ENCODE results near the gene JADE1. TPM values are rescaled to one million over a fixed set of nuclear protein-coding genes. Genes with fewer than 3 reads are reported as not detected.

JADE1 gene
- total and polyA plus RNA-seq, 9 of the 15 experiments (the other 6 are each of a cell fraction or from before 2014, with no cell fraction given), result 8.3 to 37.9 (median 24.4) TPM

DNA sequence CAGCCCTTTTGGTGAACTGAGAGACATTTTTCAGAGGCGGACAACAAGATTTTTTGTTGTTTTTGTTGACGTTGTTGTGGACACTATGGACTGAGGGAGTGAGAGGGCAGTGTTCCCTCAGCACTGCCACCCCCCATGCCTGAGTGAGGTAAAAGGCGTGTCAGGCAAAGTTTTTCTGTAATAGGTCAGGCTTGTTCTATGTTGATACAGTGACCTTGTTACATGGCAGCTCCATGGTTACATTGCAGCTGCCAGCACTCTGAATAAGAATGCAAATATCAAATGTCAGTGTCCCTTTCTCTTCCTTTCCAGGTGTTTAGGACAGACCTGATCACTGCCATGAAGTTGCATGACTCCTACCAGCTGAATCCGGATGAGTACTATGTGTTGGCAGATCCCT is 36.6 kb downstream of the JADE1 start:
- TF ChIP-seq SMARCC2 (IDR thresholded peaks at IDR 0.05; ENCODE audit: low read depth), result no peak
- no peak for TF ChIP-seq RNF2 (IDR thresholded peaks at IDR 0.05)
- TF ChIP-seq C11orf30 (IDR thresholded peaks at IDR 0.05; ENCODE audit: low read depth), result no peak
- no peak for TF ChIP-seq YY1 (IDR thresholded peaks at IDR 0.05; ENCODE audit: borderline replicate concordance in 1 of 3, control insufficient read depth in 1 of 3, extremely low read depth in 1 of 3, insufficient read depth in 3 of 3, insufficient read length in 1 of 3, insufficient replicate concordance in 2 of 3, low read depth in 1 of 3, low read length in 2 of 3)
- TF ChIP-seq SRF (CRISPR knock-in tag; IDR thresholded peaks at IDR 0.05), result no peak
- TF ChIP-seq, protein P1, sequence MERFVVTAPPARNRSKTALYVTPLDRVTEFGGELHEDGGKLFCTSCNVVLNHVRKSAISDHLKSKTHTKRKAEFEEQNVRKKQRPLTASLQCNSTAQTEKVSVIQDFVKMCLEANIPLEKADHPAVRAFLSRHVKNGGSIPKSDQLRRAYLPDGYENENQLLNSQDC (CRISPR knock-in tag; IDR thresholded peaks at IDR 0.05), result no peak
- TF ChIP-seq FOXA3 (CRISPR knock-in tag; conservative IDR thresholded peaks at IDR 0.05 in 1 of 2, IDR thresholded peaks at IDR 0.05 in 1 of 2), result no peak
- no peak for TF ChIP-seq TCFL5 (CRISPR knock-in tag; conservative IDR thresholded peaks at IDR 0.05)
- no peak for TF ChIP-seq ZSCAN29 (IDR thresholded peaks at IDR 0.05)
- TF ChIP-seq, protein P2, sequence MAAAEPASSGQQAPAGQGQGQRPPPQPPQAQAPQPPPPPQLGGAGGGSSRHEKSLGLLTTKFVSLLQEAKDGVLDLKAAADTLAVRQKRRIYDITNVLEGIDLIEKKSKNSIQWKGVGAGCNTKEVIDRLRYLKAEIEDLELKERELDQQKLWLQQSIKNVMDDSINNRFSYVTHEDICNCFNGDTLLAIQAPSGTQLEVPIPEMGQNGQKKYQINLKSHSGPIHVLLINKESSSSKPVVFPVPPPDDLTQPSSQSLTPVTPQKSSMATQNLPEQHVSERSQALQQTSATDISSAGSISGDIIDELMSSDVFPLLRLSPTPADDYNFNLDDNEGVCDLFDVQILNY (CRISPR knock-in tag; IDR thresholded peaks at IDR 0.05), result no peak
- TF ChIP-seq SAP30 (IDR thresholded peaks at IDR 0.05; ENCODE audit: borderline replicate concordance, insufficient read depth, low read depth, low read length, poor library complexity, severe bottlenecking), result no peak
- TF ChIP-seq NCOA1 (IDR thresholded peaks at IDR 0.05; ENCODE audit: low read depth), result no peak

More for the DNA sequence above, 36.6 kb downstream of the JADE1 start:
- DNase-seq (ENCODE audit: extremely low read depth in 1 of 4, low spot score in 3 of 4) (no peak), ATAC-seq (no peak), FAIRE-seq (no peak)
- POLR2A ChIA-PET, result no interaction called here
- Histone ChIP-seq H3K4me2 (ENCODE audit: insufficient read depth, low read length) (no peak overlapping the region), H3K27ac (ENCODE audit: extremely low read depth, low read depth, low read length) (no peak overlapping the region), H2AFZ (ENCODE audit: low read depth, low read length) (no peak overlapping the region), H3K9me1 (ENCODE audit: control insufficient read depth, insufficient read depth, low read length) (no peaks in the 10 kb centered on the region), H3K36me3 (ENCODE audit: control insufficient read depth, insufficient read depth, low read length) (peaks cover 97% of the 10 kb centered on the region), H3K9ac (ENCODE audit: insufficient read depth in 1 of 2, low read depth in 2 of 2, low read length in 2 of 2) (no peak overlapping the region), H3K9me3 (replicated peaks; ENCODE audit: control insufficient read depth, insufficient read depth, low read depth, low read length) (no peaks in the 10 kb centered on the region), H3K79me2 (ENCODE audit: control insufficient read depth, insufficient read depth, low read length) (peaks cover 23% of the 10 kb centered on the region), H4K20me1 (replicated peaks; ENCODE audit: control insufficient read depth, insufficient read depth, low read length) (peaks cover 8% of the 10 kb centered on the region; the same call in 1 of the 2 replicates), H3K4me3 (no peak overlapping the region), H3K27me3 (ENCODE audit: control insufficient read depth in 2 of 2, insufficient read depth in 2 of 2, low read length in 2 of 2) (no peaks in the 10 kb centered on the region), H3K4me1 (replicated peaks in 1 of 2; ENCODE audit: control insufficient read depth in 2 of 2, insufficient read depth in 2 of 2, low read length in 2 of 2) (no peaks in the 10 kb centered on the region)
- CTCF ChIA-PET (ENCODE audit: low intra/inter-chr PET ratio), result no interaction called here
- intact Hi-C loops (cut with micrococcal nuclease) (no loop called here), in situ Hi-C loops (cut with MboI) (no loop called here)
- 91% methylated on average over 4 of the region's 4 CpGs for WGBS (ENCODE audit: insufficient coverage, low coverage, missing lambda C conversion rate)
- no TSS peak for BruUV-seq (replicated peaks)

Data from K562 (cell line).